Measurements from ENCODE around the gene UBXN10. TPM values are rescaled to one million over a fixed set of nuclear protein-coding genes. Genes with fewer than 3 reads are reported as not detected.

UBXN10 gene
- polyA plus RNA-seq, 1 donor (not counting 4 experiments of a cell fraction or from before 2014, with no cell fraction given), result 0.05 TPM

DNA sequence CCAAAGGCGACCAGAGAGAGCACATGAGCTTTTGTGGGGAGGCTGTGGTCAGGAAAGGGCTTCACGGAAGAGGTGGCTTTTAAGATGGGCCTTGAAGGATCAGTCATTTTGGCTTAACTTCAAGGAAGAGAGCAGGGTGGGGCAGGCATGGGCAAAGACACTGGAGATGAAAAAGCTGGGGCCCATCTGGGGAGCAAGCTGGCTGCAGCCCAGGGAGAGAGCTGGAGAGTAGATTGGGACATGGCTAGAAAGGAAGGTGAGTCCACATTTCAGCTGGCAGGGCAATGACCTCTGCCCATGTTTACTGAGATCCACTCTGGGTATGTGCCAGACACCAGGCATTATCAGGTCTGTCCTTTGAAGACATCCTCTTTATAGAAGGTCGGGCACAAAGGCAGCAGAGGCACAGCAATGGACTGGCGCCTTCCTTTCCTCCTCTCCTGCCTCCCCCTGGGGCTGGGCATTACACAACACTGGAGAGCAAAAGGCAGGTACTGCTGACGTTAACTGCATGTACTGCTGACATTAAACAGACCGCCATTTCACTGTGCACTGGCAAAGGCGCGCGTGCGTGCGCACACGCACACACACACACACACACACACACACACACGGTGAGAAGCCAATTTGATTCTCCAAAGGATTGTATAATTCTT lies 2.2 kb upstream of the UBXN10 start:
- no peaks in the 10 kb centered on the region for H4K20me1 ChIP-seq (ENCODE audit: control insufficient read depth, extremely low read depth, insufficient read depth, low read length)
- H2AFZ ChIP-seq (ENCODE audit: control insufficient read depth, low read length), result no peak overlapping the region
- no peak overlapping the region for H3K4me3 ChIP-seq (ENCODE audit: control insufficient read depth in 2 of 3, extremely low read depth in 1 of 3, insufficient read depth in 2 of 3, low read depth in 1 of 3, low read length in 3 of 3)
- FAIRE-seq, result no peak
- peaks cover 3% of the 10 kb centered on the region for H3K4me1 ChIP-seq (ENCODE audit: control insufficient read depth, extremely low read depth, insufficient read depth, low read length)
- no peaks in the 10 kb centered on the region for H3K9me1 ChIP-seq (ENCODE audit: control insufficient read depth, extremely low read depth, insufficient read depth, low read length)
- no peaks in the 10 kb centered on the region for H3K36me3 ChIP-seq (ENCODE audit: control insufficient read depth in 2 of 2, extremely low read depth in 1 of 2, insufficient read depth in 2 of 2, low read length in 2 of 2)
- DNase-seq (ENCODE audit: low read depth, low spot score), result no peak
- H3K4me2 ChIP-seq (ENCODE audit: control insufficient read depth, extremely low read depth, insufficient read depth, low read depth, low read length), result no peak overlapping the region
- H3K27ac ChIP-seq (ENCODE audit: control insufficient read depth, insufficient read depth, low read length), result no peak overlapping the region
- no peak for TF ChIP-seq CTCF (optimal IDR thresholded peaks at IDR 0.05 in 1 of 3, IDR thresholded peaks at IDR 0.05 in 1 of 3, conservative IDR thresholded peaks at IDR 0.05 in 1 of 3; ENCODE audit: extremely low read depth in 1 of 3, insufficient read depth in 2 of 3, low read length in 3 of 3)
- no peak for TF ChIP-seq EZH2 (IDR thresholded peaks at IDR 0.05; ENCODE audit: low read length)
- no peak overlapping the region for H3K9ac ChIP-seq (ENCODE audit: control insufficient read depth, extremely low read depth, insufficient read depth, low read length)
- dilution Hi-C loops (cut with MboI; ENCODE audit: extremely low pct_ligation_motif_present, low sequenced_read_pairs), result no loop called here
- no peaks in the 10 kb centered on the region for H3K79me2 ChIP-seq (ENCODE audit: control insufficient read depth, insufficient read depth, low read length)
- peaks cover 6% of the 10 kb centered on the region for H3K9me3 ChIP-seq (ENCODE audit: control insufficient read depth, low read depth, low read length)
- H3K27me3 ChIP-seq (ENCODE audit: control insufficient read depth, extremely low read depth, insufficient read depth, low read length), result peaks cover 39% of the 10 kb centered on the region

GRCh38 chr1:20184481-20184900 lies 1.4 kb upstream of the UBXN10 start:
- TF ChIP-seq CTCF (optimal IDR thresholded peaks at IDR 0.05 in 1 of 3, IDR thresholded peaks at IDR 0.05 in 1 of 3, conservative IDR thresholded peaks at IDR 0.05 in 1 of 3; ENCODE audit: extremely low read depth in 1 of 3, insufficient read depth in 2 of 3, low read length in 3 of 3) (no peak), EZH2 (IDR thresholded peaks at IDR 0.05; ENCODE audit: low read length) (no peak)
- FAIRE-seq (no peak), DNase-seq (ENCODE audit: low read depth, low spot score) (no peak)
- Histone ChIP-seq H3K9me1 (ENCODE audit: control insufficient read depth, extremely low read depth, insufficient read depth, low read length) (no peaks in the 10 kb centered on the region), H3K4me1 (ENCODE audit: control insufficient read depth, extremely low read depth, insufficient read depth, low read length) (peaks cover 3% of the 10 kb centered on the region), H3K9ac (ENCODE audit: control insufficient read depth, extremely low read depth, insufficient read depth, low read length) (no peak overlapping the region), H3K4me3 (ENCODE audit: control insufficient read depth in 2 of 3, extremely low read depth in 1 of 3, insufficient read depth in 2 of 3, low read depth in 1 of 3, low read length in 3 of 3) (no peak overlapping the region), H3K36me3 (ENCODE audit: control insufficient read depth in 2 of 2, extremely low read depth in 1 of 2, insufficient read depth in 2 of 2, low read length in 2 of 2) (no peaks in the 10 kb centered on the region), H3K27ac (ENCODE audit: control insufficient read depth, insufficient read depth, low read length) (no peak overlapping the region), H3K4me2 (ENCODE audit: control insufficient read depth, extremely low read depth, insufficient read depth, low read depth, low read length) (no peak overlapping the region), H3K9me3 (ENCODE audit: control insufficient read depth, low read depth, low read length) (peaks cover 5% of the 10 kb centered on the region), H2AFZ (ENCODE audit: control insufficient read depth, low read length) (no peak overlapping the region), H3K27me3 (ENCODE audit: control insufficient read depth, extremely low read depth, insufficient read depth, low read length) (peaks cover 43% of the 10 kb centered on the region), H3K79me2 (ENCODE audit: control insufficient read depth, insufficient read depth, low read length) (no peaks in the 10 kb centered on the region), H4K20me1 (ENCODE audit: control insufficient read depth, extremely low read depth, insufficient read depth, low read length) (no peaks in the 10 kb centered on the region)
- dilution Hi-C loops (cut with MboI; ENCODE audit: extremely low pct_ligation_motif_present, low sequenced_read_pairs), result no loop called here
